Psoas muscle (tissue), 8 donors: Measurements from ENCODE around the gene SH3GLB2. TPM values are rescaled to one million over a fixed set of nuclear protein-coding genes. Genes with fewer than 3 reads are reported as not detected.

Experiments
- ATAC-seq, 4 donors: fragments of 200-7000 bp; cut with Tn5 transposase; one replicate each; pipeline ENCODE4 v1.9.1; 2020; ENCODE audit warnings: moderate library complexity in 3 of 4, mild to moderate bottlenecking in 2 of 4
- DNase-seq, 2 donors: peaks; one replicate each; pipeline ENCODE4 v3.0.0-alpha.2; 2020
- H3K27ac ChIP-seq: fragments of 200-600 bp; one replicate; pipeline ENCODE4 v1.8.0; 2022
- H3K27me3 ChIP-seq, 3 donors: fragments of 200-600 bp in 1 of 3; one replicate each; pipeline versions ENCODE4 v1.6.1 to v1.8.0; 2013 to 2022; ENCODE audit warnings: low read length in 2 of 3, mild to moderate bottlenecking in 2 of 3, moderate library complexity in 1 of 3; ENCODE audit not compliant: insufficient read depth in 3 of 3
- H3K36me3 ChIP-seq, 2 donors: fragments of 200-600 bp in 1 of 2; one replicate each; pipeline versions ENCODE4 v1.6.1 to v1.8.0; 2013 to 2022; ENCODE audit warnings: low read depth in 1 of 2, mild to moderate bottlenecking in 1 of 2, moderate library complexity in 1 of 2; ENCODE audit not compliant: insufficient read depth in 1 of 2
- H3K4me1 ChIP-seq: fragments of 200-600 bp; one replicate; pipeline ENCODE4 v1.8.0; 2022
- H3K4me3 ChIP-seq: fragments of 200-600 bp; one replicate; pipeline ENCODE4 v1.8.0; 2022; ENCODE audit warnings: mild to moderate bottlenecking
- H3K9me3 ChIP-seq: fragments of 200-600 bp; one replicate; pipeline ENCODE4 v1.8.0; 2022
- CTCF ChIP-seq: fragments of 200-600 bp; IDR thresholded peaks from one replicate; pipeline ENCODE4 v1.8.0; 2022; ENCODE audit warnings: antibody characterized with exemption
- WGBS, 3 donors: extraction: QIAGEN DNeasy Blood & Tissue Kit; methylation state at CpG; one replicate each; pipeline versions ENCODE4 v1.1.6 to v1.1.7; 2013; 5-methylcytosine and 5-hydroxymethylcytosine counted together
- intact Hi-C, 2 donors: fragments of 100-400 bp; cut with DNase I; formaldehyde crosslinking; loops; one replicate each; pipeline versions ENCODE4 v1.11.0 to v1.14.2; 2022
- polyA plus RNA-seq, 3 donors: library from polyadenylated mRNA; stranded (reverse); fragments of 200-250 nt; gene quantifications; one replicate each; pipeline ENCODE4 v1.2.3, GENCODE V29; 2013
- total RNA-seq, 4 donors: library from RNA; stranded (reverse); fragmentation: NEBNext Ultra II Directional in 2 of 4; extraction: Animal tissue kit (Norgen Biotek cat#: 25700) in 2 of 4; gene quantifications; one replicate each; pipeline versions ENCODE4 v1.2.1 to v1.2.4, GENCODE V29; 2021 to 2023
- donor health status: healthy with polysubstance abuse.
- donor health status: DM: no; HTN: no; CAD: no; lungs with moderate emphysema.
- donor health status: Bipolar disorder and iron deficiency.
- donor health status: healthy.
- donor health status: DM: yes; HTN: yes; CAD: no.
- donor health status: DM: no; HTN: no; CAD: no.
- donor health status: DM: no; HTN: no; CAD: no.
- donor health status: DM: yes; HTN: yes; CAD: no.

Gene SH3GLB2
- total and polyA plus RNA-seq, 7 donors: 22.2 to 56.8 (median 33.8) TPM

- Histone ChIP-seq H3K4me3 (no peak overlapping the region), H3K36me3 (peaks cover 2 to 91% of the 10 kb centered on the region in 2 donors), H3K27ac (no peak overlapping the region), H3K9me3 (no peaks in the 10 kb centered on the region), H3K4me1 (peaks cover 15% of the 10 kb centered on the region), H3K27me3 (no peaks in the 10 kb centered on the region)
- ATAC-seq (no peak), DNase-seq (peak in 1 of 2 donors; percentile 39)
- intact Hi-C loops: no loop called here
- WGBS, 3 donors: 88 to 98% (median 97%) methylated on average over 7 to 8 of the region's 8 CpGs
- no peak for TF ChIP-seq CTCF
These were observed 17.7 kb downstream of the SH3GLB2 start for GRCh38 chr9:129010267-129010975.

- Histone ChIP-seq H3K4me3 (no peak overlapping the region), H3K4me1 (peaks cover 15% of the 10 kb centered on the region), H3K36me3 (peaks cover 3 to 91% of the 10 kb centered on the region in 2 donors), H3K27ac (no peak overlapping the region), H3K9me3 (no peaks in the 10 kb centered on the region), H3K27me3 (no peaks in the 10 kb centered on the region)
- TF ChIP-seq CTCF: no peak
- ATAC-seq: no peak
- peak in 1 of 2 donors; percentile 49 for DNase-seq
- intact Hi-C loops: no loop called here
- 93 to 95% (median 95%) methylated on average over 17 of the region's 17 CpGs for WGBS, 3 donors
These were observed 18.5 kb downstream of the SH3GLB2 start for GRCh38 chr9:129009584-129010141.

DNA sequence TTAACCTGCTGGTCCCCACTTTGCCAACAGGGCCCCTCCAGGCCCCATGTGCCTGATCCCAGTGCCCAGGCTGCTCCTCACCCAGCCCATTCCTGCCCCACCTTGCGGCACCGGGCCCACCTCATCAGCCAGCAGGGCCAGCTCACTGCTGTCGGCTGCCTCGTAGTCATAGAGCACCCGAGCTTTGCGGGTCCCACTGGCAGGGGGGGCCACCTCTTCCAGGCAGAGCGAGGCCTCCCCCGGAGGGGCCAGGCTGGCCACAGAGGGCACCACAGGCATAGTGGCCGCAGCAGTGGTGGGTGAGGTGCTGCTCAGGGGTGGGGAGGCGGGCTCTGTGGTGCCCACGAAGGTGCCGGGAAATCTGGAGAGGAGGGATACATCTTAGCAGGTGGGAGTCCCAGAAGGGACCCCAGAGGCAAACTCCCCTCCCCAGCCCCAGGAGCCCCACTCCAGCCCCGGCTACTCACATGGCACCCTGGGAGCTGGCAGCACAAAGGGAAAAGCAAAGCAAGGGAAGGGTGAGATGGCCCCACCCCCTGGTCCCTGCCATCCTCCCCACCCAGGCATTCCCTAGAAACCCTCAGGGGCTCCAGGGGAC is 19.0 kb downstream of the SH3GLB2 start:
- intact Hi-C loops: no loop called here
- Histone ChIP-seq H3K27ac (no peak overlapping the region), H3K4me1 (peaks cover 15% of the 10 kb centered on the region), H3K9me3 (no peaks in the 10 kb centered on the region), H3K4me3 (no peak overlapping the region), H3K27me3 (no peaks in the 10 kb centered on the region), H3K36me3 (peaks cover 3 to 90% of the 10 kb centered on the region in 2 donors)
- no peak for ATAC-seq
- DNase-seq: peak in 1 of 2 donors; percentile 50
- TF ChIP-seq CTCF: no peak
- WGBS, 3 donors: 82 to 85% (median 84%) methylated on average over 12 to 13 of the region's 13 CpGs

- H3K36me3 ChIP-seq: peaks cover 3 to 90% of the 10 kb centered on the region in 2 donors
- ATAC-seq: peak in 2 of 4 donors; percentile 10 to 13
- DNase-seq: peak in 1 of 2 donors; percentile 47
- no peak overlapping the region for H3K4me3 ChIP-seq
- WGBS, 3 donors: 51 to 73% (median 65%) methylated on average over 6 of the region's 6 CpGs
- no peaks in the 10 kb centered on the region for H3K9me3 ChIP-seq
- no peak overlapping the region for H3K27ac ChIP-seq
- TF ChIP-seq CTCF: no peak
- H3K4me1 ChIP-seq: peaks cover 15% of the 10 kb centered on the region
- intact Hi-C loops: no loop called here
- H3K27me3 ChIP-seq: no peaks in the 10 kb centered on the region
These were observed 19.6 kb downstream of the SH3GLB2 start for GRCh38 chr9:129008469-129008965.
